GM18517 (cell line): Measurements from ENCODE around the gene ACSM2A.
"Not testable (repeated sequence)": the region's sequence is repeated elsewhere in the genome, so short reads cannot be mapped to it uniquely, and the experiment has no call there.

Source experiments
- ATAC-seq: cut with Tn5 transposase; IDR thresholded peaks from one replicate; pipeline ENCODE4 v1.9.1; 2021; ENCODE audit warnings: mild to moderate bottlenecking, moderate library complexity; ENCODE audit not compliant: unreplicated experiment

The ACSM2A gene

GRCh38 chr16:20453633-20454032, 2.3 kb downstream of the ACSM2A start:
- not testable (repeated sequence) for ATAC-seq

GRCh38 chr16:20459227-20459626, 7.9 kb downstream of the ACSM2A start:
- ATAC-seq, result not testable (repeated sequence)

GRCh38 chr16:20460313-20460712, 9.0 kb downstream of the ACSM2A start:
- not testable (repeated sequence) for ATAC-seq

- ATAC-seq, result not testable (repeated sequence)
These were observed 17.6 kb downstream of the ACSM2A start for GRCh38 chr16:20468954-20469353.

GRCh38 chr16:20469930-20470329, 18.6 kb downstream of the ACSM2A start:
- ATAC-seq, result not testable (repeated sequence)

- not testable (repeated sequence) for ATAC-seq
These were observed 19.4 kb downstream of the ACSM2A start for GRCh38 chr16:20470732-20471131.

- not testable (repeated sequence) for ATAC-seq
These were observed 25.9 kb downstream of the ACSM2A start for GRCh38 chr16:20477188-20477744.

GRCh38 chr16:20483989-20484388, 32.7 kb downstream of the ACSM2A start:
- not testable (repeated sequence) for ATAC-seq

GRCh38 chr16:20484726-20485125, 33.4 kb downstream of the ACSM2A start:
- ATAC-seq, result no peak

GRCh38 chr16:20485408-20485807, 34.1 kb downstream of the ACSM2A start:
- ATAC-seq, result no peak

- ATAC-seq, result not testable (repeated sequence)
These were observed 39.7 kb downstream of the ACSM2A start for GRCh38 chr16:20490994-20491393.

- ATAC-seq, result not testable (repeated sequence)
These were observed 40.1 kb downstream of the ACSM2A start for GRCh38 chr16:20491448-20491847.

GRCh38 chr16:20504418-20504817, 53.1 kb downstream of the ACSM2A start:
- ATAC-seq, result no peak

GRCh38 chr16:20507280-20507679, 56.0 kb downstream of the ACSM2A start:
- no peak for ATAC-seq

- ATAC-seq, result no peak
These were observed 59.0 kb downstream of the ACSM2A start for GRCh38 chr16:20510323-20510722.

GRCh38 chr16:20515688-20516090, 64.4 kb downstream of the ACSM2A start:
- ATAC-seq, result no peak

GRCh38 chr16:20517149-20517548, 65.8 kb downstream of the ACSM2A start:
- no peak for ATAC-seq

- no peak for ATAC-seq
These were observed 67.9 kb downstream of the ACSM2A start for GRCh38 chr16:20519231-20519630.

GRCh38 chr16:20520103-20520502, 68.8 kb downstream of the ACSM2A start:
- ATAC-seq, result no peak

GRCh38 chr16:20531795-20532194, 80.5 kb downstream of the ACSM2A start:
- ATAC-seq, result not testable (repeated sequence)

- ATAC-seq, result not testable (repeated sequence)
These were observed 81.0 kb downstream of the ACSM2A start for GRCh38 chr16:20532284-20532792.

- not testable (repeated sequence) for ATAC-seq
These were observed 85.3 kb downstream of the ACSM2A start for GRCh38 chr16:20536669-20537068.
